Measurements from ENCODE around the gene SEMA3G.

SEMA3G gene

GRCh38 chr3:52436500-52437149, 8.3 kb downstream of the SEMA3G start:
- Histone ChIP-seq H3K27ac (ENCODE audit: low read length) (no peak overlapping the region), H3K4me1 (ENCODE audit: control insufficient read depth, insufficient read depth, low read length) (no peaks in the 10 kb centered on the region), H3K36me3 (ENCODE audit: control insufficient read depth, insufficient read depth, low read length) (no peaks in the 10 kb centered on the region), H3K4me3 (ENCODE audit: low read length) (no peak overlapping the region), H3K27me3 (ENCODE audit: control insufficient read depth, insufficient read depth, low read length) (no peaks in the 10 kb centered on the region), H3K9me3 (ENCODE audit: control insufficient read depth, insufficient read depth, low read length) (no peaks in the 10 kb centered on the region)
- no CpG with 5 or more reads among the region's 13 CpGs for WGBS (ENCODE audit: insufficient coverage, insufficient read length)
- DNase-seq (ENCODE audit: low read depth, low spot score) = no peak

GRCh38 chr3:52435246-52436101, 9.4 kb downstream of the SEMA3G start:
- no peaks in the 10 kb centered on the region for H3K27me3 ChIP-seq (ENCODE audit: control insufficient read depth, insufficient read depth, low read length)
- DNase-seq (ENCODE audit: low read depth, low spot score) = no peak
- no CpG with 5 or more reads among the region's 32 CpGs for WGBS (ENCODE audit: insufficient coverage, insufficient read length)
- H3K4me3 ChIP-seq (ENCODE audit: low read length) = no peak overlapping the region
- H3K27ac ChIP-seq (ENCODE audit: low read length) = no peak overlapping the region
- no peaks in the 10 kb centered on the region for H3K9me3 ChIP-seq (ENCODE audit: control insufficient read depth, insufficient read depth, low read length)
- no peaks in the 10 kb centered on the region for H3K4me1 ChIP-seq (ENCODE audit: control insufficient read depth, insufficient read depth, low read length)
- no peaks in the 10 kb centered on the region for H3K36me3 ChIP-seq (ENCODE audit: control insufficient read depth, insufficient read depth, low read length)

GRCh38 chr3:52434491-52435115, 10.3 kb downstream of the SEMA3G start:
- Histone ChIP-seq H3K27me3 (ENCODE audit: control insufficient read depth, insufficient read depth, low read length) (no peaks in the 10 kb centered on the region), H3K9me3 (ENCODE audit: control insufficient read depth, insufficient read depth, low read length) (no peaks in the 10 kb centered on the region), H3K36me3 (ENCODE audit: control insufficient read depth, insufficient read depth, low read length) (no peaks in the 10 kb centered on the region), H3K4me1 (ENCODE audit: control insufficient read depth, insufficient read depth, low read length) (no peaks in the 10 kb centered on the region), H3K4me3 (ENCODE audit: low read length) (no peak overlapping the region), H3K27ac (ENCODE audit: low read length) (no peak overlapping the region)
- no peak for DNase-seq (ENCODE audit: low read depth, low spot score)
- WGBS (ENCODE audit: insufficient coverage, insufficient read length) = no CpG with 5 or more reads among the region's 9 CpGs

GRCh38 chr3:52433996-52434479, 10.9 kb downstream of the SEMA3G start:
- Histone ChIP-seq H3K9me3 (ENCODE audit: control insufficient read depth, insufficient read depth, low read length) (no peaks in the 10 kb centered on the region), H3K4me1 (ENCODE audit: control insufficient read depth, insufficient read depth, low read length) (no peaks in the 10 kb centered on the region), H3K27me3 (ENCODE audit: control insufficient read depth, insufficient read depth, low read length) (no peaks in the 10 kb centered on the region), H3K27ac (ENCODE audit: low read length) (no peak overlapping the region), H3K4me3 (ENCODE audit: low read length) (no peak overlapping the region), H3K36me3 (ENCODE audit: control insufficient read depth, insufficient read depth, low read length) (no peaks in the 10 kb centered on the region)
- no peak for DNase-seq (ENCODE audit: low read depth, low spot score)
- no CpG with 5 or more reads among the region's 6 CpGs for WGBS (ENCODE audit: insufficient coverage, insufficient read length)

GRCh38 chr3:52433328-52433995, 11.4 kb downstream of the SEMA3G start:
- H3K9me3 ChIP-seq (ENCODE audit: control insufficient read depth, insufficient read depth, low read length) = no peaks in the 10 kb centered on the region
- no peak overlapping the region for H3K4me3 ChIP-seq (ENCODE audit: low read length)
- no peak for DNase-seq (ENCODE audit: low read depth, low spot score)
- no peak overlapping the region for H3K27ac ChIP-seq (ENCODE audit: low read length)
- no peaks in the 10 kb centered on the region for H3K27me3 ChIP-seq (ENCODE audit: control insufficient read depth, insufficient read depth, low read length)
- no peaks in the 10 kb centered on the region for H3K36me3 ChIP-seq (ENCODE audit: control insufficient read depth, insufficient read depth, low read length)
- H3K4me1 ChIP-seq (ENCODE audit: control insufficient read depth, insufficient read depth, low read length) = no peaks in the 10 kb centered on the region
- no CpG with 5 or more reads among the region's 10 CpGs for WGBS (ENCODE audit: insufficient coverage, insufficient read length)

- Histone ChIP-seq H3K27ac (ENCODE audit: low read length) (no peak overlapping the region), H3K4me3 (ENCODE audit: low read length) (no peak overlapping the region), H3K36me3 (ENCODE audit: control insufficient read depth, insufficient read depth, low read length) (no peaks in the 10 kb centered on the region), H3K27me3 (ENCODE audit: control insufficient read depth, insufficient read depth, low read length) (no peaks in the 10 kb centered on the region), H3K9me3 (ENCODE audit: control insufficient read depth, insufficient read depth, low read length) (no peaks in the 10 kb centered on the region), H3K4me1 (ENCODE audit: control insufficient read depth, insufficient read depth, low read length) (no peaks in the 10 kb centered on the region)
- DNase-seq (ENCODE audit: low read depth, low spot score) = no peak
- no CpG with 5 or more reads among the region's 4 CpGs for WGBS (ENCODE audit: insufficient coverage, insufficient read length)
Observed at GRCh38 chr3:52432691-52433141, 12.2 kb downstream of the SEMA3G start.

GRCh38 chr3:52432225-52432624, 12.7 kb downstream of the SEMA3G start:
- no peak for DNase-seq (ENCODE audit: low read depth, low spot score)
- no peak overlapping the region for H3K4me3 ChIP-seq (ENCODE audit: low read length)
- H3K4me1 ChIP-seq (ENCODE audit: control insufficient read depth, insufficient read depth, low read length) = no peaks in the 10 kb centered on the region
- H3K27ac ChIP-seq (ENCODE audit: low read length) = no peak overlapping the region
- no peaks in the 10 kb centered on the region for H3K36me3 ChIP-seq (ENCODE audit: control insufficient read depth, insufficient read depth, low read length)
- H3K27me3 ChIP-seq (ENCODE audit: control insufficient read depth, insufficient read depth, low read length) = no peaks in the 10 kb centered on the region
- no CpG with 5 or more reads among the region's 6 CpGs for WGBS (ENCODE audit: insufficient coverage, insufficient read length)
- H3K9me3 ChIP-seq (ENCODE audit: control insufficient read depth, insufficient read depth, low read length) = no peaks in the 10 kb centered on the region

GRCh38 chr3:52431459-52432223, 13.3 kb downstream of the SEMA3G start:
- H3K9me3 ChIP-seq (ENCODE audit: control insufficient read depth, insufficient read depth, low read length) = no peaks in the 10 kb centered on the region
- H3K36me3 ChIP-seq (ENCODE audit: control insufficient read depth, insufficient read depth, low read length) = no peaks in the 10 kb centered on the region
- no peaks in the 10 kb centered on the region for H3K27me3 ChIP-seq (ENCODE audit: control insufficient read depth, insufficient read depth, low read length)
- no peak overlapping the region for H3K4me3 ChIP-seq (ENCODE audit: low read length)
- no peak overlapping the region for H3K27ac ChIP-seq (ENCODE audit: low read length)
- no peak for DNase-seq (ENCODE audit: low read depth, low spot score)
- no CpG with 5 or more reads among the region's 10 CpGs for WGBS (ENCODE audit: insufficient coverage, insufficient read length)
- no peaks in the 10 kb centered on the region for H3K4me1 ChIP-seq (ENCODE audit: control insufficient read depth, insufficient read depth, low read length)

GRCh38 chr3:52430416-52430810, 14.5 kb downstream of the SEMA3G start:
- Histone ChIP-seq H3K36me3 (ENCODE audit: control insufficient read depth, insufficient read depth, low read length) (no peaks in the 10 kb centered on the region), H3K4me3 (ENCODE audit: low read length) (no peak overlapping the region), H3K27ac (ENCODE audit: low read length) (no peak overlapping the region), H3K27me3 (ENCODE audit: control insufficient read depth, insufficient read depth, low read length) (no peaks in the 10 kb centered on the region), H3K4me1 (ENCODE audit: control insufficient read depth, insufficient read depth, low read length) (no peaks in the 10 kb centered on the region), H3K9me3 (ENCODE audit: control insufficient read depth, insufficient read depth, low read length) (no peaks in the 10 kb centered on the region)
- DNase-seq (ENCODE audit: low read depth, low spot score) = no peak
- WGBS (ENCODE audit: insufficient coverage, insufficient read length) = no CpG with 5 or more reads among the region's 9 CpGs

Data from iPS DF 6.9 (cell line).